ENCODE measurements around the gene PREX1. TPM values are rescaled to one million over a fixed set of nuclear protein-coding genes. Genes with fewer than 3 reads are reported as not detected.

PREX1 gene
- total and polyA plus RNA-seq, 4 donors: 20.4 to 49.0 (median 42.6) TPM

DNA sequence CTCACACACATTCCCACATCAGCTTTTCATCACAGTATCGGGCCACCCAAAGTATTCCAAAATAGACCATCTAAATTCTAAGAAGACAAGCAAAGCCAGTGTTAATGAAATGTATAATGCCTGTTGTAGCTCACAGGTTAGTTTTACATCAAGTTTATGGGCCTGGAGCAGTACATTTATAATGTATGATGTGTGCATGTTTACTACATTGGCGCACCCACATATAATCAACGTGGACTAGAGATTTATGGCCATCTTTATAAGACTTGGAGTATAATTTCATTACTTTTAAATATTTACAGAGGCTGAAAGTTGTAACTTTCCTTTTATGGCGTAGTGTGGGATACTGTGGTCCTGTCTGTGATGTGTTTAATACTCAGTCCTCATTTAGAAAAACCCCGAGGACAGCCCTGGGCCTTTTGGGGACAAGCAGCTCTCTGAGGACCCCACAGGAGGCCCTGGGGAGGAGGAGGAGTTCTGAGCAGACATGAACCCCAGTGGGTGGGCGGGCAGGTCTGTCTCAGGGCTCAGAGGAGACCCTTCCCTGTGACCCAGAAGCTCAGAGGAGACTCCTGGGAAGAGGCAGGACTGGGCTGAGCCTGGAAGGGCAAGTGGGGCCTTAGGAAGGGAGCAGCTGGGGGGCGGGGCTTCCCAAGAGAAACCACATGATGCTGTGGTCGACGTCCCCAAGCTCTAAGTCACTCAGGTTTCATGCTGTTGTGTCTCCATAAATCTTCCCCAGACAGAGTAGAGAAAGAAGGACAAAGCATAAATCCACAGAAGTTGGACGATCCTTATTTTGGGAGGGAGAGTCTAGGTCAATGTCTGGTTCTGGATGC lies 232.1 kb downstream of the PREX1 start:
- Histone ChIP-seq H3K4me1 (ENCODE audit: control insufficient read depth in 1 of 2, insufficient read depth in 2 of 2, low read length in 2 of 2) (no peaks in the 10 kb centered on the region), H3K4me3 (ENCODE audit: low read length in 2 of 2) (no peak overlapping the region), H3K36me3 (ENCODE audit: control insufficient read depth in 1 of 2, insufficient read depth in 2 of 2, low read length in 1 of 2) (no peaks in the 10 kb centered on the region), H3K27ac (ENCODE audit: low read depth in 1 of 2, low read length in 2 of 2) (no peak overlapping the region), H3K27me3 (ENCODE audit: control insufficient read depth in 1 of 2, insufficient read depth in 2 of 2, low read length in 1 of 2) (no peaks in the 10 kb centered on the region), H3K9me3 (ENCODE audit: control insufficient read depth, low read length) (peaks cover 1% of the 10 kb centered on the region)
- intact Hi-C loops (cut with DNase I): no loop called here
- DNase-seq (peak in 1 of 2 donors; percentile 37), ATAC-seq (ENCODE audit: low FRiP score) (no peak)
- WGBS, 2 donors: 61 to 69% methylated on average over 10 of the region's 10 CpGs

GRCh38 chr20:48594533-48594932 lies 233.3 kb downstream of the PREX1 start:
- ATAC-seq (ENCODE audit: low FRiP score): no peak
- H3K36me3 ChIP-seq (ENCODE audit: control insufficient read depth in 1 of 2, insufficient read depth in 2 of 2, low read length in 1 of 2): no peaks in the 10 kb centered on the region
- peaks cover 1% of the 10 kb centered on the region for H3K9me3 ChIP-seq (ENCODE audit: control insufficient read depth, low read length)
- intact Hi-C loops (cut with DNase I): no loop called here
- WGBS, 2 donors: 84 to 89% methylated on average over 3 of the region's 3 CpGs
- no peak overlapping the region for H3K4me3 ChIP-seq (ENCODE audit: low read length in 2 of 2)
- no peak overlapping the region for H3K27ac ChIP-seq (ENCODE audit: low read depth in 1 of 2, low read length in 2 of 2)
- H3K27me3 ChIP-seq (ENCODE audit: control insufficient read depth in 1 of 2, insufficient read depth in 2 of 2, low read length in 1 of 2): no peaks in the 10 kb centered on the region
- no peaks in the 10 kb centered on the region for H3K4me1 ChIP-seq (ENCODE audit: control insufficient read depth in 1 of 2, insufficient read depth in 2 of 2, low read length in 2 of 2)
- DNase-seq: peak in 1 of 2 donors; percentile 24

GRCh38 chr20:48592107-48592940 lies 235.5 kb downstream of the PREX1 start:
- H3K36me3 ChIP-seq (ENCODE audit: control insufficient read depth in 1 of 2, insufficient read depth in 2 of 2, low read length in 1 of 2): no peaks in the 10 kb centered on the region
- intact Hi-C loops (cut with DNase I): no loop called here
- 90 to 94% methylated on average over 8 of the region's 8 CpGs for WGBS, 2 donors
- no peaks in the 10 kb centered on the region for H3K4me1 ChIP-seq (ENCODE audit: control insufficient read depth in 1 of 2, insufficient read depth in 2 of 2, low read length in 2 of 2)
- H3K9me3 ChIP-seq (ENCODE audit: control insufficient read depth, low read length): peaks cover 1% of the 10 kb centered on the region
- DNase-seq (peak in 1 of 2 donors; percentile 35), ATAC-seq (ENCODE audit: low FRiP score) (no peak)
- H3K27ac ChIP-seq (ENCODE audit: low read depth in 1 of 2, low read length in 2 of 2): no peak overlapping the region
- no peak overlapping the region for H3K4me3 ChIP-seq (ENCODE audit: low read length in 2 of 2)
- H3K27me3 ChIP-seq (ENCODE audit: control insufficient read depth in 1 of 2, insufficient read depth in 2 of 2, low read length in 1 of 2): no peaks in the 10 kb centered on the region

- H3K27me3 ChIP-seq (ENCODE audit: control insufficient read depth in 1 of 2, insufficient read depth in 2 of 2, low read length in 1 of 2): no peaks in the 10 kb centered on the region
- H3K4me1 ChIP-seq (ENCODE audit: control insufficient read depth in 1 of 2, insufficient read depth in 2 of 2, low read length in 2 of 2): no peaks in the 10 kb centered on the region
- no peak overlapping the region for H3K4me3 ChIP-seq (ENCODE audit: low read length in 2 of 2)
- 82 to 88% methylated on average over 8 of the region's 8 CpGs for WGBS, 2 donors
- DNase-seq (peak in 1 of 2 donors; percentile 7), ATAC-seq (ENCODE audit: low FRiP score) (no peak)
- no peaks in the 10 kb centered on the region for H3K9me3 ChIP-seq (ENCODE audit: control insufficient read depth, low read length)
- H3K36me3 ChIP-seq (ENCODE audit: control insufficient read depth in 1 of 2, insufficient read depth in 2 of 2, low read length in 1 of 2): no peaks in the 10 kb centered on the region
- H3K27ac ChIP-seq (ENCODE audit: low read depth in 1 of 2, low read length in 2 of 2): no peak overlapping the region
- intact Hi-C loops (cut with DNase I): no loop called here
These were observed 241.1 kb downstream of the PREX1 start for GRCh38 chr20:48586730-48587129.

- 92% methylated on average over 21 of the region's 21 CpGs for WGBS, 2 donors
- H3K9me3 ChIP-seq (ENCODE audit: control insufficient read depth, low read length): no peaks in the 10 kb centered on the region
- H3K4me3 ChIP-seq (ENCODE audit: low read length in 2 of 2): no peak overlapping the region
- ATAC-seq (ENCODE audit: low FRiP score) (no peak), DNase-seq (peak in 1 of 2 donors; percentile 21)
- intact Hi-C loops (cut with DNase I): no loop called here
- H3K27me3 ChIP-seq (ENCODE audit: control insufficient read depth in 1 of 2, insufficient read depth in 2 of 2, low read length in 1 of 2): no peaks in the 10 kb centered on the region
- H3K27ac ChIP-seq (ENCODE audit: low read depth in 1 of 2, low read length in 2 of 2): no peak overlapping the region
- H3K4me1 ChIP-seq (ENCODE audit: control insufficient read depth in 1 of 2, insufficient read depth in 2 of 2, low read length in 2 of 2): no peaks in the 10 kb centered on the region
- H3K36me3 ChIP-seq (ENCODE audit: control insufficient read depth in 1 of 2, insufficient read depth in 2 of 2, low read length in 1 of 2): no peaks in the 10 kb centered on the region
These were observed 242.5 kb downstream of the PREX1 start for GRCh38 chr20:48585061-48585870.

DNA sequence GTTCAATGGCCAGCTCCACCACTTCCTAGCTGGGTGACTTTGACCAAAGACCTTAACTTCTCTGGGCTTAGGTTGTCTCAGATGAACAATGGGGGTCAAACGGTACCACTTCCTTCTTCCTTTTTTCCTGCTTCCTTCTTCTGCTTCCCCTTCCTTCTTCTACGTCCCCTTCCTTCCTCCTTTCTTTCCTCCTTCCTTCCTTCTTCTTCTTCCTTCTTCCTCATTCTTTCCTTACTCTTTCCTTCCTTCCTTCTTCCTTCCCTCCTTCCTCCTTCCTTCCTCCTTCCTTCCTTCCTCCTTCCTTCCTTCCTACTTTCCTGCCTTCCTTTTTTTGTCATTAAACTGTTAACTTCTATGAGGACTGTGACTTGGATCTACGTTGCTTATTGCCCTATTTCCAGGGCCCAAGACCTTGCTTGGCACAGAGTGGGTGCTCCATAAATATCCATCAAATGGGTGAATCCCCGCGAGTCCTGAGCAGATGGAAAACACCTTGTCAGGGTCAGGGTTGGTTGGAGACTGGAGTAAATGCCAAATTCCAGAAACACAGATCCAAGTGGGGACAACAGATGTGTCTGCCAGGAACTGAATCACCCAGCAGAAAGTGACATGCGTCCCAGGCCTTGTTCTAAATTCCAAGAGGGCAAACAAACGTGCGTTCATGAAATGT lies 243.3 kb downstream of the PREX1 start:
- DNase-seq (no peak), ATAC-seq (ENCODE audit: low FRiP score) (no peak)
- intact Hi-C loops (cut with DNase I): no loop called here
- WGBS, 2 donors: 58 to 85% methylated on average over 8 of the region's 8 CpGs
- no peaks in the 10 kb centered on the region for H3K27me3 ChIP-seq (ENCODE audit: control insufficient read depth in 1 of 2, insufficient read depth in 2 of 2, low read length in 1 of 2)
- no peak overlapping the region for H3K27ac ChIP-seq (ENCODE audit: low read depth in 1 of 2, low read length in 2 of 2)
- no peaks in the 10 kb centered on the region for H3K4me1 ChIP-seq (ENCODE audit: control insufficient read depth in 1 of 2, insufficient read depth in 2 of 2, low read length in 2 of 2)
- no peak overlapping the region for H3K4me3 ChIP-seq (ENCODE audit: low read length in 2 of 2)
- no peaks in the 10 kb centered on the region for H3K9me3 ChIP-seq (ENCODE audit: control insufficient read depth, low read length)
- no peaks in the 10 kb centered on the region for H3K36me3 ChIP-seq (ENCODE audit: control insufficient read depth in 1 of 2, insufficient read depth in 2 of 2, low read length in 1 of 2)

- H3K27ac ChIP-seq (ENCODE audit: low read depth in 1 of 2, low read length in 2 of 2): no peak overlapping the region
- H3K9me3 ChIP-seq (ENCODE audit: control insufficient read depth, low read length): no peaks in the 10 kb centered on the region
- ATAC-seq (ENCODE audit: low FRiP score) (no peak), DNase-seq (peak in 1 of 2 donors; percentile 54)
- intact Hi-C loops (cut with DNase I): no loop called here
- H3K27me3 ChIP-seq (ENCODE audit: control insufficient read depth in 1 of 2, insufficient read depth in 2 of 2, low read length in 1 of 2): no peaks in the 10 kb centered on the region
- WGBS, 2 donors: 89 to 95% methylated on average over 11 of the region's 11 CpGs
- no peak overlapping the region for H3K4me3 ChIP-seq (ENCODE audit: low read length in 2 of 2)
- H3K36me3 ChIP-seq (ENCODE audit: control insufficient read depth in 1 of 2, insufficient read depth in 2 of 2, low read length in 1 of 2): no peaks in the 10 kb centered on the region
- no peaks in the 10 kb centered on the region for H3K4me1 ChIP-seq (ENCODE audit: control insufficient read depth in 1 of 2, insufficient read depth in 2 of 2, low read length in 2 of 2)
These were observed 244.0 kb downstream of the PREX1 start for GRCh38 chr20:48583801-48584200.

DNA sequence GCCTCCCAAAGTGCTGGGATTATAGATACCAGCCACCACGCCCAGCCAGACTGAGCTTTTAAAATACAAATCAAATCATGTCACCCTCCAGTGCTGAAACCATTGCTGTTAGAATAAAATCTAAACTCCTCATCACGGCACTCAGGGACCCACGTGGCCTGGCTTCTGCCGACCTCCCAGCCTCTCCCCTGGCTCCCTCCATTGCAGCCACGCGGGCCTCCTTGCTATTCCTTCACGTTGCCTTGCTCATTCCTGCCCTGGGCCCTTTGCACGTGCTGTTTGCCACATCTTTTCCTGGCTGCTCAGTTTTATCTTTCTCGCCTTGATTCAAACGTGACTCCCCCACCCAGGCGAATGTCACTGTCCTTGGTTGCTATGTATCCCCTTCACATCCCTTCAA lies 244.6 kb downstream of the PREX1 start:
- intact Hi-C loops (cut with DNase I): no loop called here
- Histone ChIP-seq H3K36me3 (ENCODE audit: control insufficient read depth in 1 of 2, insufficient read depth in 2 of 2, low read length in 1 of 2) (no peaks in the 10 kb centered on the region), H3K4me3 (ENCODE audit: low read length in 2 of 2) (no peak overlapping the region), H3K9me3 (ENCODE audit: control insufficient read depth, low read length) (no peaks in the 10 kb centered on the region), H3K4me1 (ENCODE audit: control insufficient read depth in 1 of 2, insufficient read depth in 2 of 2, low read length in 2 of 2) (no peaks in the 10 kb centered on the region), H3K27ac (ENCODE audit: low read depth in 1 of 2, low read length in 2 of 2) (no peak overlapping the region), H3K27me3 (ENCODE audit: control insufficient read depth in 1 of 2, insufficient read depth in 2 of 2, low read length in 1 of 2) (no peaks in the 10 kb centered on the region)
- 91 to 92% methylated on average over 11 of the region's 11 CpGs for WGBS, 2 donors
- ATAC-seq (ENCODE audit: low FRiP score) (no peak), DNase-seq (peak in 1 of 2 donors; percentile 19)
